Measurements from ENCODE around the gene TINAGL1.

TINAGL1 gene

DNA sequence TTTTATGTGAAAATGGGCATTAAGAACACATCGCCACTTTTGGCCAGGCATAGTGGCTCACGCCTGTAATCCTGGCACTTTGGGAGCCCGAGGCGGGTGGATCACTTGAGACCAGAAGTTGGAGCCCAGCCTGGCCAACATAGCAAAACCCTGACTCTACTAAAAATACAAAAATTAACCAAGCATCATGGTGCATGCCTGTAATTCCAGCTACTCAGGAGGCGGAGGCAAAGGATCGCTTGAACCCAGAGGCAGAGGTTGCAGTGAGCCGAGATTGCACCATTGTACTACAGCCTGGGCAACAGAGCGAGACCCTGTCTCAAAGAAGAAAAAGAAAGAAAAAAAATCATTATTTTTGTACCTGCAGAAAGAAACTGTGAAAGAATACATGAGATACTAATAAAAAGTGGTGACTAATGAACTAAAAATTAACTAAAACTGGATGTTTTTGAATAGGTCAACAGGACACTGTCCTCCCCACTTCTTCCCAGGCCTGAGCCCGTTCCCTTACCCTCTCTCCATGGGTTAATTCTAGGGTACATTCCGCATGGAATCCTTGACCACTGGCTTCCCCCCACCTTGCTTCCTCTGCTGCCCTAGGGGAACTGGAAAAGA lies 8.3 kb upstream of the TINAGL1 start:
- DNase-seq (ENCODE audit: low read depth, low spot score) = no peak
- H3K4me1 ChIP-seq (ENCODE audit: control insufficient read depth, insufficient read depth, low read length) = 0 out of 2 replicates have a peak, but pooled peaks cover 1% of the 10 kb centered on the region
- H3K36me3 ChIP-seq (ENCODE audit: control insufficient read depth, insufficient read depth, low read length) = no peaks in the 10 kb centered on the region
- no peaks in the 10 kb centered on the region for H3K27me3 ChIP-seq (ENCODE audit: control insufficient read depth, insufficient read depth, low read length)
- WGBS (ENCODE audit: insufficient coverage, insufficient read length) = no CpG with 5 or more reads among the region's 10 CpGs
- H3K4me3 ChIP-seq (ENCODE audit: low read length) = no peak overlapping the region
- no peaks in the 10 kb centered on the region for H3K9me3 ChIP-seq (ENCODE audit: control insufficient read depth, insufficient read depth, low read length)
- no peak overlapping the region for H3K27ac ChIP-seq (ENCODE audit: low read length)

DNA sequence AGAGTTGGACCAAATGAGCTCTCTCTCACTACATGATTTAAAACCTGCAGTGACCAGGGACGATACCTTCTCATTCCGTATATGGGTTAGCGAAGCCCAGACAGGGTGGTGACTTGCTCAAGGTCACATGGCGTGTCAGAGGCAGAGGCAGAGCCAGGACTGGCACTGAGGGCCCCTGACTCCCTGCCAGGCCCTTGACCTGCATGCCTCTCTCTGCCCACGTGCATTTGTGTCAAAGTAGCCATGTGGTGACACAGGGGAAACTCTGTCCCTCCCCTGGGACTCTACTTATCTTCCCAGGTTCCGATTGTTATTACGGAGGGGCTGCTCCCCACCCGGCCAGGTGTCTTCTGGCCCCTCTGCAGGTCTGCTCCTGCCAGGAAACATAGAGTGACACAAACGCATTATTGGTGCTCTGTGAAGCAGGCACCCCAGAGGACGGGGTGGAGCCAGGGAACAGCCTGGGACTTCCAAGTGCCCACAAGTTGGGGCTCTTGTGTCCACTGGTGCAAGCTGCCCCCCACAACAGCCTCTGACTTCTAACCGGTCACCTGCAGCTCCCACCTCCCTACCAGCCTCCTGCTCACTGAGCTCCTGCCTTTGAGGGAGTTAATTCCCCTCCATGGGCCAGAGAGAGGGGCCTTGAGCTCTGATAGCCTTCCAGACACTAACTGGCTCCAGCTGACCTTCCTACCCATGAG lies 7.3 kb upstream of the TINAGL1 start:
- Histone ChIP-seq H3K4me1 (ENCODE audit: control insufficient read depth, insufficient read depth, low read length) (0 out of 2 replicates have a peak, but pooled peaks cover 1% of the 10 kb centered on the region), H3K4me3 (ENCODE audit: low read length) (no peak overlapping the region), H3K27ac (ENCODE audit: low read length) (no peak overlapping the region), H3K9me3 (ENCODE audit: control insufficient read depth, insufficient read depth, low read length) (no peaks in the 10 kb centered on the region), H3K27me3 (ENCODE audit: control insufficient read depth, insufficient read depth, low read length) (no peaks in the 10 kb centered on the region), H3K36me3 (ENCODE audit: control insufficient read depth, insufficient read depth, low read length) (no peaks in the 10 kb centered on the region)
- no peak for DNase-seq (ENCODE audit: low read depth, low spot score)
- no CpG with 5 or more reads among the region's 11 CpGs for WGBS (ENCODE audit: insufficient coverage, insufficient read length)

DNA sequence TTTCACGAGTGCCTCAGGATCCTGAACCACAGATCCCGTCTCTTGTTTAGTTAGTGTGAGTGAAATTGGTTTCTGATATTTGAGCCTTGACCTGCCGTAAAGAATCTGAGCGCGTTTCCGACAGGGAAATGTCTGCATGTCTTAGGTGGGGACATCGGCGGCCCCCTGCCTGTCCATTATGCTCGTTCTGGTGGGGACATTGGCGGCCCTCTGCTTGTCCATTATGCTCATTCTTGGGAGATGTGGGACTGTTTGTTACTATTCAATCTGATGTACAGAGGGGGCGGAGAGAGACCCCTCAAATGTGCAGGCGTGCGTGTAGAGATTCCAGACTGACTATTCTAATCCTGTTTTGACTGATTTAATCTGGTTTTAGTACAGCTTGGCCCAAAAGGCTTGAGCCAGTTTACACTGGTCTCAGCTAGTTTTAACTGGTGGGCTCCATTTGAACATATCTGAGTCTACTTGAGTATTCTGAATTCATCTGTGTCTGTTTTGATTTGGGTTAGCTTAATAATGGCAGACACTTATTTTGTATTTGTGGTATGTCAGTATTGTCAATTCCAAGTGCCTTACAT lies 6.6 kb upstream of the TINAGL1 start:
- H3K27ac ChIP-seq (ENCODE audit: low read length) = no peak overlapping the region
- H3K4me3 ChIP-seq (ENCODE audit: low read length) = no peak overlapping the region
- H3K4me1 ChIP-seq (ENCODE audit: control insufficient read depth, insufficient read depth, low read length) = no peaks in the 10 kb centered on the region
- DNase-seq (ENCODE audit: low read depth, low spot score) = no peak
- H3K27me3 ChIP-seq (ENCODE audit: control insufficient read depth, insufficient read depth, low read length) = no peaks in the 10 kb centered on the region
- no CpG with 5 or more reads among the region's 13 CpGs for WGBS (ENCODE audit: insufficient coverage, insufficient read length)
- H3K36me3 ChIP-seq (ENCODE audit: control insufficient read depth, insufficient read depth, low read length) = no peaks in the 10 kb centered on the region
- H3K9me3 ChIP-seq (ENCODE audit: control insufficient read depth, insufficient read depth, low read length) = no peaks in the 10 kb centered on the region

GRCh38 chr1:31570228-31570627 lies 6.1 kb upstream of the TINAGL1 start:
- peaks cover under 1% of the 10 kb centered on the region; the same call in 1 of the 2 replicates for H3K4me1 ChIP-seq (ENCODE audit: control insufficient read depth, insufficient read depth, low read length)
- no CpG with 5 or more reads among the region's 11 CpGs for WGBS (ENCODE audit: insufficient coverage, insufficient read length)
- no peak overlapping the region for H3K4me3 ChIP-seq (ENCODE audit: low read length)
- H3K27ac ChIP-seq (ENCODE audit: low read length) = no peak overlapping the region
- H3K9me3 ChIP-seq (ENCODE audit: control insufficient read depth, insufficient read depth, low read length) = no peaks in the 10 kb centered on the region
- no peak for DNase-seq (ENCODE audit: low read depth, low spot score)
- no peaks in the 10 kb centered on the region for H3K27me3 ChIP-seq (ENCODE audit: control insufficient read depth, insufficient read depth, low read length)
- no peaks in the 10 kb centered on the region for H3K36me3 ChIP-seq (ENCODE audit: control insufficient read depth, insufficient read depth, low read length)

- Histone ChIP-seq H3K9me3 (ENCODE audit: control insufficient read depth, insufficient read depth, low read length) (no peaks in the 10 kb centered on the region), H3K4me3 (ENCODE audit: low read length) (no peak overlapping the region), H3K4me1 (ENCODE audit: control insufficient read depth, insufficient read depth, low read length) (peaks cover 5% of the 10 kb centered on the region), H3K27ac (ENCODE audit: low read length) (no peak overlapping the region), H3K36me3 (ENCODE audit: control insufficient read depth, insufficient read depth, low read length) (no peaks in the 10 kb centered on the region), H3K27me3 (ENCODE audit: control insufficient read depth, insufficient read depth, low read length) (no peaks in the 10 kb centered on the region)
- no peak for DNase-seq (ENCODE audit: low read depth, low spot score)
- no CpG with 5 or more reads among the region's 1 CpG for WGBS (ENCODE audit: insufficient coverage, insufficient read length)
These were observed 5.4 kb upstream of the TINAGL1 start for GRCh38 chr1:31570906-31571305.

DNA sequence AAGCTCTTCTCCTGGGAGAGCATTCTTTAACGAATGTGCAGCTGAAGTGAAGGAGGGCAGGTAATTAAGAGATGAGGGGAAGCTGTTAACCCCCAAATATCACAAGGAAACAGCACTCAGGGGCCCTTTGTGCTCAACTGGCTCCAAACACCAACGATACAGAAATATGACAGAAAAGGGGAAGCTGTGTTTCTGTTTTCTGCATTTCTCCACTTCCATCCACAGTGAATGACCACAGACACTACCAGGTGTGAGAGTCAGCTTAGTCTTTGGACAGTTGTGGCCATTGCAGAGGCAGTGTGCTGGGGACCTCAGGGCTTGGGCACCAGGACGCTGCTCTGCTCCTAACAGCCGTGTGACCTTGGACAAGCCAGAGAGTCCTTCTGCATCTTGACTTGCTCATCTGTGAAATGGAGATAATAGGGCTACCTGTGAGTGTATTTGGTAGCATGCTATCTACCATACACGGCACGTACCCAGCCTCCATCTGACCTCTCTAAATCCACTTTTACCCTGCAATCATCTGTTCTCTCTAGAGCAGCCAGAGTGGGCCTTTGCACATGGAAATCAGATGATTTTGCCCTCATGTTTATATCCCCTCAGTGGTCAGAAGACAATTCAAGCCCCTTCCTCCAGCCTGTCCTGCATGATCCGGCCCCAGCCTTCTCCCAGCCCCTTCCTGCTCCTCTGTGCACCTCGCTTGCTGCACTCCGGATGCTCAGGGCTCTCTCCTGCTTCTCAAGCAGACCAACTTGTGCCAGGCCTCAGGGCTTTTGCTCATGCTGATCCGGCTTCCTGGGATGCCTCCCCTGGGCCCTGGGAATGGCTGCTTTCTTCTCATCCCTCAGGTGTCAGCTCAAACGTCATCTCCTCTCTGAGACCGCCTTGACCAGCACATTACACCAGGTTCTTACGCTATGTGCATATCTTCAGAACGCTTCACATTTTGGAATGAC lies 4.7 kb upstream of the TINAGL1 start:
- Histone ChIP-seq H3K27me3 (ENCODE audit: control insufficient read depth, insufficient read depth, low read length) (no peaks in the 10 kb centered on the region), H3K27ac (ENCODE audit: low read length) (no peak overlapping the region), H3K4me1 (ENCODE audit: control insufficient read depth, insufficient read depth, low read length) (peaks cover 5% of the 10 kb centered on the region), H3K9me3 (ENCODE audit: control insufficient read depth, insufficient read depth, low read length) (no peaks in the 10 kb centered on the region), H3K36me3 (ENCODE audit: control insufficient read depth, insufficient read depth, low read length) (no peaks in the 10 kb centered on the region), H3K4me3 (ENCODE audit: low read length) (no peak overlapping the region)
- WGBS (ENCODE audit: insufficient coverage, insufficient read length) = no CpG with 5 or more reads among the region's 14 CpGs
- no peak for DNase-seq (ENCODE audit: low read depth, low spot score)

DNA sequence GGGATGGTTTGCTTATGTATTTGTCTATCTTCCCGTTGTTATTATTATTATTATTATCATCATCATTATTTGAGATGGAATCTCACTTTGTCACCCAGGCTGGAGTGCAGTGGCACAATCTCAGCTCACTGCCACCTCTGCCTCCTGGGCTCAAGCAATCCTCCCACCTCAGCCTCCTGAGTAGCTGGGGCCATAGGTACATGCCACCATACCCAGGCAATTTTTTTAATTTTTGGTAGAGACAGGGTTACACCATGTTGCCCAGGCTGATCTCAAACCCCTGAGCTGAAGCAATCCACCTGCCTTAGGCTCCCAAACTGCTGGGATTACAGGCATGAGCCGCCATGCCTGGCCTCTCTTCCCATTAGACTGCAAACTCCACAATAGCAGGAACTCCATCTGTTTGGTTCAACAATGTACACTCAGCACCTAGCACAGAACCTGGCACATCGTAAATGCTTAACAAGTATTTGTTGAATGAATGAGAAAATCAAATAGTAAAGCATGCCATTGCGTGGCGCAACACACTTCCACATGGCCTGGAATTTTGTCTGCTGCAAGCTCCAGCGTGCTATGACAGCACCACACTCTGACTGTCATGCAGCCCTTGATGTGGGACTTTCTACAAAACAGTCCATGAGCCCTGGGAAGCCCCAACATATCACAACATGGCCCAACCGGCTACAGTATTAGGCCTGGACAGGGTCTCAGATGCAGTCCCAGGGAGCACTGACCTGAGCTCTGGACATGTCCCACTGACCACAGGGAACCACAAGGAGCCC lies 3.8 kb upstream of the TINAGL1 start:
- DNase-seq (ENCODE audit: low read depth, low spot score) = no peak

GRCh38 chr1:31573261-31573660 lies 3.1 kb upstream of the TINAGL1 start:
- no CpG with 5 or more reads among the region's 8 CpGs for WGBS (ENCODE audit: insufficient coverage, insufficient read length)
- H3K4me3 ChIP-seq (ENCODE audit: low read length) = no peak overlapping the region
- no peak for DNase-seq (ENCODE audit: low read depth, low spot score)
- H3K4me1 ChIP-seq (ENCODE audit: control insufficient read depth, insufficient read depth, low read length) = peaks cover 9% of the 10 kb centered on the region
- no peaks in the 10 kb centered on the region for H3K9me3 ChIP-seq (ENCODE audit: control insufficient read depth, insufficient read depth, low read length)
- no peaks in the 10 kb centered on the region for H3K27me3 ChIP-seq (ENCODE audit: control insufficient read depth, insufficient read depth, low read length)
- H3K36me3 ChIP-seq (ENCODE audit: control insufficient read depth, insufficient read depth, low read length) = no peaks in the 10 kb centered on the region
- no peak overlapping the region for H3K27ac ChIP-seq (ENCODE audit: low read length)

More for the DNA sequence above, 3.8 kb upstream of the TINAGL1 start:
- no peak overlapping the region for H3K27ac ChIP-seq (ENCODE audit: low read length)
- no peaks in the 10 kb centered on the region for H3K36me3 ChIP-seq (ENCODE audit: control insufficient read depth, insufficient read depth, low read length)
- H3K9me3 ChIP-seq (ENCODE audit: control insufficient read depth, insufficient read depth, low read length) = no peaks in the 10 kb centered on the region
- H3K27me3 ChIP-seq (ENCODE audit: control insufficient read depth, insufficient read depth, low read length) = no peaks in the 10 kb centered on the region
- no CpG with 5 or more reads among the region's 7 CpGs for WGBS (ENCODE audit: insufficient coverage, insufficient read length)
- no peak overlapping the region for H3K4me3 ChIP-seq (ENCODE audit: low read length)
- peaks cover 9% of the 10 kb centered on the region for H3K4me1 ChIP-seq (ENCODE audit: control insufficient read depth, insufficient read depth, low read length)

DNA sequence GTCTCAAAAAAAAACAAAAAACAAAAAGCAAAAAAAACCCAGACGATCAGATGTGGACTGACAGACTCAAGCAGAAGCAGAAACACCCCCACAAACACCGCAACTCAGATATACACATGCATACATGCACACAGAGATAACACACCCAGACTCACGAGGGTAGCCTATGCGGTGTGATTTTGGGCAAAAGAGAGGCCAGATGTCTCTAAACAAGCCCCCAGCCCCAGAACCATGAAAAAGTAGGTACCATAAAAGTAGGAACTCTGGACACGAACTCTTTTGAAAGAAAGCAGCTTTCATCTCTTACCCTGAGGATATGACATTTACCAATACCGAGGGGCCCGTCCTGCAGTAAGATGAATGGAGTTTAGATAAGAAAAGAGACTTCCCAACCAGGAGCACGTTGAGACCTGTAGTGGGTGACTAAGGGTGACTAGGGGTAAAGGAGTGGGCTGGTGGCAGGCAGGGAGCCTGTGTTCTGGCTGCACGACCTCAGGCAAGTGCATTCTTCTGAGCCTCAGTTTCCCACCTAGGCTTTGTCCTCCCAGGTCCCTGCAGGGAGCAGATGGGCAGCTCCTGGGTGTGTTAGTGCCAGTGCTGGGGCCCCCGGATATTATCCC lies 1.5 kb upstream of the TINAGL1 start:
- H3K4me1 ChIP-seq (ENCODE audit: control insufficient read depth, insufficient read depth, low read length) = peaks cover 14% of the 10 kb centered on the region
- no peaks in the 10 kb centered on the region for H3K27me3 ChIP-seq (ENCODE audit: control insufficient read depth, insufficient read depth, low read length)
- no peak for DNase-seq (ENCODE audit: low read depth, low spot score)
- no peaks in the 10 kb centered on the region for H3K9me3 ChIP-seq (ENCODE audit: control insufficient read depth, insufficient read depth, low read length)
- no peaks in the 10 kb centered on the region for H3K36me3 ChIP-seq (ENCODE audit: control insufficient read depth, insufficient read depth, low read length)
- H3K4me3 ChIP-seq (ENCODE audit: low read length) = no peak overlapping the region
- no CpG with 5 or more reads among the region's 10 CpGs for WGBS (ENCODE audit: insufficient coverage, insufficient read length)
- H3K27ac ChIP-seq (ENCODE audit: low read length) = no peak overlapping the region

All from iPS DF 6.9 (cell line).